NB4 (cell line): Measurements from ENCODE around the gene UGT8.
A peak's percentile ranks its signal among the peaks of the same experiment; 100 is the strongest.
"Not testable (repeated sequence)": the region's sequence is repeated elsewhere in the genome, so short reads cannot be mapped to it uniquely, and the experiment has no call there.

Source experiments
- DNase-seq: peaks from one replicate; pipeline ENCODE4 v3.0.0; 2010; ENCODE audit warnings: low read depth
- H3K4me3 ChIP-seq: one replicate; pipeline ENCODE4 v1.5.1; 2011; ENCODE audit warnings: mild to moderate bottlenecking, low read depth, low read length, moderate library complexity
- CTCF ChIP-seq: IDR thresholded peaks from one replicate; pipeline ENCODE4 v1.5.1; 2012; ENCODE audit warnings: low read depth, low read length
- MAX ChIP-seq: IDR thresholded peaks from 2 replicates; pipeline ENCODE4 v1.6.1; 2011; ENCODE audit warnings: low read depth, low read length
- MYC ChIP-seq: IDR thresholded peaks from 2 replicates; pipeline ENCODE4 v1.6.1; 2011; ENCODE audit warnings: low read depth, low read length
- POLR2A ChIP-seq: IDR thresholded peaks from 2 replicates; pipeline ENCODE4 v1.6.1; 2011; ENCODE audit warnings: mild to moderate bottlenecking; ENCODE audit not compliant: insufficient read length; ENCODE audit errors: extremely low read depth

Gene UGT8

DNA sequence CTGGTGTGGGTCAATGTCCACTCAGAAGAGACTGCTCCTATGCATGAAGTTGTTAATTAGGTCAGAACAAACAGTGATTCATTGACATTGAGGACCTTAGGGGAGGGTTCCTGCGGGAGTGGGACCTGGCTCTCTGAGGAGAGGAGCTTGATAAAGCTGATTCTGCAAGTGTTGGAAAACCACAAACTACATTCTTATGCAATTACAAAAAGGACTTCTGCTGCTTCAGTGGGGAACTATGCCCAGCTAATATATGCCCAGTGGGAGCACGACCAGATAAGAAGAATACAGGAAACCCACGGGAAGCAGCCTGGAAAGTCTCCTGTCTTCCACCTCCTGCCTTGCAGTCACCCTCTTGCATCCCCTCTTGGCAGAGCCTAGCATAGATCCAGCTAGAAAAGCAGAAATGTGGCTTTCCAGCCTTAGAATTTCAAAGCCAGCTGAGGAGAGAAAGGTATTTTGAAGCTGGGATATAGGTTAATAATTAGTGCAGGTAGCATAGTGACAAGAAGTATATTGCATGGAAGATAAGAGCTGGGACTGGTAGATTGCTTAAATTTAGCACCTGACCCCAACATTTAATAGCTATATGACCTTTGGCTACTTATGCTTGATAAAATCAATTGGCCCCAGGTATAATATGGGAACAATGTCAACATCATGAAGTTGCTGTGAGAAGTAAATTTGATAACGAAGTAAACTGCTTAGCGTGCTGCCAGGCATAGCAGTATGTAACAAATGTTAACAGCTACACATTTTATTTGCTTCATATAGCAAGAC is 34.9 kb upstream of the UGT8 start:
- DNase-seq, result peak; percentile 36
- H3K4me3 ChIP-seq, result no peak overlapping the region
- TF ChIP-seq MAX (no peak), MYC (no peak), POLR2A (no peak), CTCF (no peak)

GRCh38 chr4:114577386-114577785 is 21.2 kb upstream of the UGT8 start:
- TF ChIP-seq MAX (no peak), POLR2A (no peak), MYC (no peak)
- no peak for DNase-seq
- H3K4me3 ChIP-seq, result no peak overlapping the region

- TF ChIP-seq POLR2A, result no peak
- no peak for TF ChIP-seq MYC
- no peak for TF ChIP-seq CTCF
- no peak for TF ChIP-seq MAX
- H3K4me3 ChIP-seq, result no peak overlapping the region
- DNase-seq, result no peak
Measured at GRCh38 chr4:114582621-114583020, 16.0 kb upstream of the UGT8 start.

DNA sequence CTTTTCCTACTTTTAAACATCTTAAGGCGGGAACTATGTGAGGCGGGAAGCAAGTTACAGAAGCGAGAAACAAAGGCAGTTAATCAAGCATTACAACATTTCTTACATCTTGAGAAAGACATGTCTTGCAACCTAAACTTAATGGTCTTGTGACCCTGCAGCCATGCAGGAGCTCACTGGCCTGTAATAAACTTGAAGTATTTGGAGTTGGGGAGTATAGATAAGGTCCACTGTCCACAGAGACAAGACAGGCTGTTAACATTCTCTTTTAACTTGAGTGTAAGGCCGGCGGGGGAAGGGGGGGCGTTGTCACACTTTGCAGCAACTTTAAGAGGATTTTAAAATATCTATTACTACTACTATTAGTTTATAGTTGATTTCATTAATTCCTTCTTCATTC is 10.3 kb upstream of the UGT8 start:
- DNase-seq, result no peak
- no peak overlapping the region for H3K4me3 ChIP-seq
- TF ChIP-seq MYC, result no peak
- no peak for TF ChIP-seq POLR2A
- TF ChIP-seq CTCF, result no peak
- TF ChIP-seq MAX, result no peak

- DNase-seq, result not testable (repeated sequence)
Measured at GRCh38 chr4:114590360-114590759, 8.2 kb upstream of the UGT8 start.

GRCh38 chr4:114593526-114593925 is 5.1 kb upstream of the UGT8 start:
- TF ChIP-seq CTCF (no peak), POLR2A (no peak), MAX (no peak), MYC (no peak)
- H3K4me3 ChIP-seq, result no peak overlapping the region
- DNase-seq, result no peak

More at GRCh38 chr4:114590360-114590759, 8.2 kb upstream of the UGT8 start:
- not testable (repeated sequence) for H3K4me3 ChIP-seq

DNA sequence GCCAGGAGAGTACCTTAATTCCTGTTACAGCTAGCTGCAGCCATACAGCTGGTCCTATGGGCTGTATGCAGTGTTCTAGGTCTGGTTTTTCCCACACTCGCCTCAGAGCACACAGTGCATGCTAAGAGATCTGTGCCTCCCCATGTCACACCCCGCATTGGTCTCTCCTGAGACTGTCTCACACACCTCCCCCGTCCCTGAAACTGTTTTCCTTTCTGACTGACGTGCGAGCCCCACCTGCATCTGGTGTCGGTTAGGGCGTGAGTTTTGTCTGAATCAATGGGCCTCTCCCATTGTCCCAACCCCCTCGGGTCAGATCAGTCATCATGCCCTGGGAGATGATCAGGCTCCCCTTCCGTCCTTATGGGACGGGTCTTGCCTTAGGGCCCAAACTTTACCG is 3.4 kb upstream of the UGT8 start:
- H3K4me3 ChIP-seq, result no peak overlapping the region
- no peak for DNase-seq

More for the DNA sequence above, 3.4 kb upstream of the UGT8 start:
- TF ChIP-seq CTCF (no peak), MAX (no peak), MYC (no peak), POLR2A (no peak)
